ENCODE results near the gene HSD17B7. TPM values are rescaled to one million over a fixed set of nuclear protein-coding genes. Genes with fewer than 3 reads are reported as not detected.

HSD17B7 gene
- total and polyA plus RNA-seq, 12 donors: 1.7 to 11.2 (median 3.2) TPM

DNA sequence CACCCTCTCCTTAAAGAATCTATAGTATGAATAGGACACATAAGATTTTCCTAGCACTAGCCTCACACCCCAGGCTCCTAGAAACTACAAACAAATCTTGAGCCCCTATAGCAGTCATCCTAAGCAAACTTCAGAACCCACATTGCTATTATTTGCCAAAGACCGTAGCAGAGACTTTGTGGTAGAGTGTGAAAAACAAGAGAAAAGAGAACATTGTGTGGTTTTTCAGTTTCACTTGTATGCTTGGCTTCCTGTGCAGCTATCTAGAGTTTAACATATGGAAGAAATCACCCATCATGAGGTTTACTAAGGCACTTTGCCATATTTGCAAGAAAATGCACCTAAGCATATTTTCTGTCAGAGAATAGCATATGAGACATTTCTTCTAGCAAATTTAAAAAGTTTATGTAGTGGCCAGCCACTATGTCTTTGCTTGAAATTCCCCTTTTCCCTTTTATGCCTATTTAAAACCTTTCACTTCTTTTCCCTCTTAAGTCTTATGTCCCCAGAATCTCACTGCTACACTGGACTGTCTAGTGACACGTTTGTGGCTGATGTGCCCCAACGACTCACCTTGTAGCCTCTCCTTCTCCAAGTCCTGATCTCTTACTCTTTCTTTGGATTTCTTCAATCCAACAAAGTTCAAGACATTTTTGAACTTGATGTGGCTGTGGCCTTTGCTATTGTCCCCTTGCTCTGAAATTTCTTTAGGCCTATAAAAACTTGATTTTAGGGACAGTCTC, 44.8 kb downstream of the HSD17B7 start:
- DNase-seq (no peak), ATAC-seq (no peak)
- H3K27ac ChIP-seq: no peak overlapping the region
- 46 to 55% methylated on average over 3 of the region's 3 CpGs for WGBS, 2 donors
- H3K4me1 ChIP-seq: no peaks in the 10 kb centered on the region
- peaks cover 0 to 18% (median 12%) of the 10 kb centered on the region in 11 donors for H3K9me3 ChIP-seq
- intact Hi-C loops (cut with DNase I): no loop called here
- no peak overlapping the region for H3K4me3 ChIP-seq
- no peak for TF ChIP-seq CTCF (IDR thresholded peaks at IDR 0.05)
- H3K36me3 ChIP-seq: no peaks in the 10 kb centered on the region
- H3K27me3 ChIP-seq: peaks cover 0 to 7% (median 0%) of the 10 kb centered on the region in 7 donors

- no peak for DNase-seq
- Histone ChIP-seq H3K4me3 (no peak overlapping the region), H3K36me3 (no peaks in the 10 kb centered on the region), H3K4me1 (no peaks in the 10 kb centered on the region), H3K27ac (no peak overlapping the region), H3K27me3 (peaks cover 0 to 7% (median 0%) of the 10 kb centered on the region in 7 donors), H3K9me3 (peaks cover 0 to 18% (median 12%) of the 10 kb centered on the region in 11 donors)
- intact Hi-C loops (cut with DNase I): no loop called here
- 72 to 98% methylated on average over 4 of the region's 4 CpGs for WGBS, 2 donors
- TF ChIP-seq CTCF (IDR thresholded peaks at IDR 0.05): no peak
- no peak for ATAC-seq
Observed at GRCh38 chr1:162838863-162839262, 48.4 kb downstream of the HSD17B7 start.

GRCh38 chr1:162840250-162840839, 49.8 kb downstream of the HSD17B7 start:
- Histone ChIP-seq H3K9me3 (peaks cover 0 to 18% (median 12%) of the 10 kb centered on the region in 11 donors), H3K27ac (no peak overlapping the region), H3K4me1 (no peaks in the 10 kb centered on the region), H3K4me3 (no peak overlapping the region), H3K36me3 (no peaks in the 10 kb centered on the region), H3K27me3 (peaks cover 0 to 5% (median 0%) of the 10 kb centered on the region in 7 donors)
- DNase-seq (no peak), ATAC-seq (no peak)
- intact Hi-C loops (cut with DNase I): no loop called here
- no peak for TF ChIP-seq CTCF (IDR thresholded peaks at IDR 0.05)

DNA sequence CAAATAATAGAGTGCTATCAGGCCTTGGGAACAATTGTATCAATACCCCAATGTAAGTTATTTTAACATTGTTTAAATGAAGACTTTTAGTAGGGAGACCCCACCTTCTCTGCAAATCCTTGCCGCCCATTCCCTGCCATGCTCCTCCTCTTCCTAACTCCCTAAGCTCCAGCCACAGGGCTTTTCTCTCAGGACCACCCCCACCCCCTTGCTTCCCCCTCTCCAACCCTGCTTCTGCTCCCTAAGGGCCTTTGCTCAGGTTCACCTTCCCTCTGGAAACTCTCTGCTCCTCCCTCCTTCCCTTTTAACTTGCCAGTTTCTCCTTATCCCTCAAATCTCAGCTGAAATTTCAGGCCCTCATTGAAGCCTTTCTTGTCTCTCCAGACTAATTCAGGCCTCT, 53.7 kb downstream of the HSD17B7 start:
- TF ChIP-seq CTCF (IDR thresholded peaks at IDR 0.05): no peak
- intact Hi-C loops (cut with DNase I): no loop called here
- ATAC-seq: no peak
- no peak for DNase-seq
- H3K4me1 ChIP-seq: no peaks in the 10 kb centered on the region
- peaks cover 0 to 7% (median 3%) of the 10 kb centered on the region in 11 donors for H3K9me3 ChIP-seq
- peaks cover 0 to 5% (median 0%) of the 10 kb centered on the region in 7 donors for H3K27me3 ChIP-seq
- H3K36me3 ChIP-seq: no peaks in the 10 kb centered on the region
- no peak overlapping the region for H3K4me3 ChIP-seq
- WGBS, 2 donors: 79 to 86% methylated on average over 1 of the region's 1 CpG
- no peak overlapping the region for H3K27ac ChIP-seq

Data from heart right ventricle (tissue), 16 donors.